ENCODE data around the gene LINC00632.
"Not testable (repeated sequence)": the region's sequence is repeated elsewhere in the genome, so short reads cannot be mapped to it uniquely, and the experiment has no call there.

The LINC00632 gene

DNA sequence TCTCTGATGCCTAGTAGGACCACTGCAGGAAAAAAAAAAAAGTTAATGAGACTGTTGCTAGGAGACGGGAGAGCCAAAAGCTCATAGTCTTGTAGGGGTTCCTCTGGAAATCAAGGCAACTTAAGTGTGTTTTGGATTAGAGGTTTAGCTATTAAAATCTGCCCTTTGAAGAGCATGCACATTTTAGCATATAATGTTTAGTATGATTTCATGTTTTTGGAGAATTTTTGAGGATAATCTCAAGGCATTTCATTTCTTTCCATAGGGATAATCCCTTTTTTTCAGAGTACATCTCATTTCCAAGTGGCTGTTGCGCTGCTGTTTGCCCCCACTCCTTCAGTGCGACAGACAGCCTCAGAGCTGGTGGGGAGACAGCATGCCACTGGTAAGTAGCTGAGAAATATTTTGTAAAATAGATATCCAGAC, at the start of gene LINC00632:
LINC00632 (plus strand) TSS at position 339 of the 426 bp plus-strand sequence.
- in situ Hi-C loops (cut with MboI; ENCODE audit: low sequenced_read_pairs), result no loop called here

DNA sequence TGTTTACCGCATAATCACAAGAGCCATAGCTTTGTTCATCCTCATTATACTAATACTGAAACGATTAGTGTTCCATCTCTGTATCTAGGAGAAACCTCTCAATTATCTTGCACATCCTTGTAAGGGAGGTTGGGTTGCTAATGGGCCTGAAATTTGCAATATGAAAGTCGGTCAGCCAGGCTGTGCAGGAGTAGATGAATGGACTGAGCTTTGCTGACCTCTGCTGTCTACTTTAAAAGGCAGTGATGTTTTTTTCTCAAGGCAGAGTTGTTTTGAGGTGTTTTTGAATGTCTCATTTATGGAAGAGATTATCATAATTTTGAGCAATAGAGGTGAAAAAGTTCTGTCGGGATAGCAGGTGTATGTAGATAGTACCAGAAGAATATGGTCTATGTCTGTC, 47.9 kb upstream of the LINC00632 start:
- in situ Hi-C loops (cut with MboI; ENCODE audit: low sequenced_read_pairs), result no loop called here

DNA sequence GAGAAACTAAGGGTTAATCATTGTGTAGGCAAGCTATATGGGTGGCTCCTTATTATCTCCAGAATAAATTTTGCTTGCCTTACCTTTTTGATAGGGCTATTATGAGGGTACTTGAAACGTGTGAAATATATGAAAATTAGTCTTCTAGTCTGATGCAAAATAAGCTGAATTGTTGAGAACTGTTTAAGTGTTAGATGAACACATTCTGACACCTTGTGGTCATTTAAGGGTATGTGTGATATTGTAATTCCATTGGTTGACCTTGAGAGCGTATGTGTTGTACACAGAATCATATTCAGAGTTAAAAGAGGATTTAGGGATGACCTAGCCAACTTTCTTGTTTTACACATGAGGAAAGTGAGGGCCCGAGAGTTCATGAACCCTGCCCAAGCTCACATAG, 44.6 kb upstream of the LINC00632 start:
- in situ Hi-C loops (cut with MboI; ENCODE audit: low sequenced_read_pairs), result no loop called here

DNA sequence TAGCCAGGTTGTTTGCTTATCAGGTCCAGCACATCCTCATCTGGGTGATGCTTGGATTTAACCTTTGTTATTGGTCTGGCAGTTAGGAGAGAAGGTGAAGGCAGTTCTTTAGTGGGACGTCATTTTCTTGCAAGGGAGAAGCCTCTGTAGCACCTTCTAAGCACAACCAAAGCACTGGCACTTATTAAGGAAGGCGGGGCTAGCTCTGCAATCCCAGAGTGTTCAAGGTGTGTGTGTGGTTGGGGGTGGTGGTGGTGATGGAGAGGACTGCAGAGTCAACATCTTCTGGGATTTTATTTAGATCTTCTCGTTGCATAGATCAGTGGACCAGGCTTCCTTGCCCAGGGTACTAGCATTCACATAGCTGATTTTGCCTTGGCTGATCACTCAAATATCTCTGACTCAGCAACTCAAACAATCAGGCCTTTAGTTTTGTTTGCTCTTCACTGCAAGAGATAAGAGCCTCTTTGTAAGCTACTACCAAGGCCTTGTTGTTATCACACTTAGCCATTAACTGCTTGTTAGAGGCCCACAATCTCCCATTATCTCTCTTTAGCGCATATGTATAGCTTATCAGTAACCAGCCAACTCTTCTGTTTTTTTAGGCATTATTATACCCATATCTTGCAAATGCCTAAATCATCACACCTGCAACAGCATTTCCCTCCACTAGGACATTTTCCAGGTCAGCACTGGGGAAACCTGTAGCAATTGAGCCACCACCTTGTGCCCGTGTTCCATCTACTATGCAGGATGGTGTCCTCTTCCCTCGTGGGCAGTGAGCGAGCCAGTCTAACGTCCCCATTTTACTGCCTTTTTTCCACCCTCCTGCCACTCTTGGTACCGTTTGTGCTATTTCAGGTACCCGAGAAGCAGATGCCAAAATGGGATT, 36.5 kb upstream of the LINC00632 start:
- in situ Hi-C loops (cut with MboI; ENCODE audit: low sequenced_read_pairs), result no loop called here

DNA sequence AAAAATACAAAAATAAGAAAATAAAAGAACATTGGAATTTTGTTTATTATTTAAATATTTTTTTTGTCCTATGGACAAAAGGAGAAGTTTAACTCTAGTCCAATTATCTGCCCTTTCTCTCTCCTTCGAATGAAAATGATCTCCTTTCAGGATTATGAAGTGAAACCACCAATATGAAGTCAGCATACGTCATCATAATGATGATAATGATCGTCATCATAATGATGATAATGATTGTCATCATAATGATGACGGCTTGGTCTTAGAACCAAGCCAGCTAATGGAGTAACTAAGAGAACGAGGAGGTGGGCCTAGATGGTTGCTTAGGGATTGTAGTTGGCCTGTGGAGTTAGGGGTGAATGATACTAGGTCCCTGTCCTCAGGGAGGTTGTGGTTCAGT, 21.9 kb upstream of the LINC00632 start:
- in situ Hi-C loops (cut with MboI; ENCODE audit: low sequenced_read_pairs), result no loop called here

DNA sequence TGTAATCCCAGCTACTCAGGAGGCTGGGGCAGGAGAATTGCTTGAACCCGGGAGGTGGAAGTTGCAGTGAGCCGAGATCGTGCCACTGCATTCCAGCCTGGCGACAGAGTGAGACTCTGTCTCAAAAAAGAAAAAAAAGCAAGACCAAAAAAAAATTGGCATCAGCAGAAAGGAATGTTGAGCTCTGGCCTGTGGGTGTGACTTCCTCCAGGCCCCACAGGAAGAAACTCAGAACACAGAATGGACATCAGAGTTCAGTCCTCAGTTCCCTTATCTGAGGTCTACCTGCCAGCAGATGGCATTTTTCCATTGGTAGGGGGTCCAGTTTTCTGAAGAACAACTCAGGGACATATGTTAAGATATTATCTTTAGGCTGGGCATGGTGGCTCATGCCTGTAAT, 18.0 kb upstream of the LINC00632 start:
- in situ Hi-C loops (cut with MboI; ENCODE audit: low sequenced_read_pairs), result not testable (repeated sequence)

DNA sequence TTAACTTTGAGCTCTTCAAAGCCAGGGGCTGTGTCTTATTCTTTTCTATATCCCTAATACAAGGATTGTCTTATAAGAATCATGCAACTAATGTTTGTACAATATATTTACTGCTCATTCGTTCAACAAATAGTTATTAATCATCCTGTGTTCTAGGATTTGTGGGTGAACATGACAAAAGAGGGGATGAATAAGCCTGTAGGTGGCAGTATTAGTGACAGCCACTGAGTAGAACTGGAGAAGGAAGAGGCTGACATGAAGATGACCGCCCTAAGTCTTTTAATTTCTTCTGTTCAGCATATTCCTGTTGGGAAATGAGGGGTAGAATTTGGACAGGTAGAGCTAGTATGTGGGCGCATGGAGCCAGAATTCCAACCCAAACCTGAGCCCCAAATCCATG, 11.9 kb upstream of the LINC00632 start:
- in situ Hi-C loops (cut with MboI; ENCODE audit: low sequenced_read_pairs), result no loop called here

DNA sequence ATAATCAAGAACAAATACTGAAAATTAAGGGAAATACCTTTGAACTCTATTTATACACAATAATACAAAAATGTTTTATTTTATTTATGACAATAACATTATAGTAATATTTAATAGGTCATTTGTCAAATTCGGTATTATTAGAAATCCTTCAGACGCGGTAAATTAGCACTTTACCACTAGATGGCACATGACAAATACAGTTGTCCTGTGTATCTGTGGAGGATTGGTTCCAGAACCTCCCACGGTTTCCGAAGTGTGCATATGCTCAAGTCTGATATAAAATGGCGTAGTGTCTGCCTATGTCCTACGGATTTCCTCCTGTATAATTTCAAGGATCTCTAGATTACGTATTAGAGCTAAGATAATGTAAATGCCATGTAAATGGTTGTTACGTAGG, 8.1 kb upstream of the LINC00632 start:
- in situ Hi-C loops (cut with MboI; ENCODE audit: low sequenced_read_pairs), result no loop called here

DNA sequence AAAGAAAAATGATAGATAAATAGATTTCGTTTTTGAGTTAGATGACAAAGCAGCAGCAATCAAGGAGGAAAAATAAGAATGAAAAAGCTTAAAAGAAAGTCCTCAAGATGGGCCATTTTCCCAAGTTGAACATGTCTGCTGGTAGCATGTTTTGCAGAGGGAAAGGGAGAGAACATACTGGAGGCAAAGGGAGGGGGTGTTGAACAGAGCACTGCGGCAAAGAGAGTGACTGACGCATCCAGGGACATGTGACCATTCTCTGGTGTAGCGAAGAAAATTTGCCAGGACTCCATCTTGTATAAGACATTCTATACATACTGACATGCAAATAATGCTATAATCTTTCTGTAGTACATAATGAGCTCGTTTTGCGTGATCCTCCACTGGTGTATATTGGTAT, 1.2 kb downstream of the LINC00632 start:
- in situ Hi-C loops (cut with MboI; ENCODE audit: low sequenced_read_pairs), result no loop called here

DNA sequence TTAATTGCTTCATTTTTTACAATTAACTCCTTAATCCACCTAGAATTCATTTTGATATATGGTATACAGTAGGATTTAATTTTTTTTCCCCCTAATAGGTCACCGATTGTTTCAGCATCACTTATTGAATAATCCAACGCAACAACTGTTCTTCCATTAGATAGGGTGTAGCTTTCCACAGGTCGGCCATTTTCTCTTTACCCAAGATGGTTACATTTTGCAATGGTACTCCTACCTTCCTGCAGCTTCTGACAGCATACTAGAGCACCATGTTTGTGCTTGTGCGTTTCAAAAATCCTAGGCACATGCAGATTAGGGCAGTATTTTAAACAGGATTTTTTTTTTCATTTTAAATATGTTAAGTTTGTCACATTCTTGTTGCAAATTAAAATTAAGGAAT, 2.3 kb downstream of the LINC00632 start:
- in situ Hi-C loops (cut with MboI; ENCODE audit: low sequenced_read_pairs), result no loop called here

DNA sequence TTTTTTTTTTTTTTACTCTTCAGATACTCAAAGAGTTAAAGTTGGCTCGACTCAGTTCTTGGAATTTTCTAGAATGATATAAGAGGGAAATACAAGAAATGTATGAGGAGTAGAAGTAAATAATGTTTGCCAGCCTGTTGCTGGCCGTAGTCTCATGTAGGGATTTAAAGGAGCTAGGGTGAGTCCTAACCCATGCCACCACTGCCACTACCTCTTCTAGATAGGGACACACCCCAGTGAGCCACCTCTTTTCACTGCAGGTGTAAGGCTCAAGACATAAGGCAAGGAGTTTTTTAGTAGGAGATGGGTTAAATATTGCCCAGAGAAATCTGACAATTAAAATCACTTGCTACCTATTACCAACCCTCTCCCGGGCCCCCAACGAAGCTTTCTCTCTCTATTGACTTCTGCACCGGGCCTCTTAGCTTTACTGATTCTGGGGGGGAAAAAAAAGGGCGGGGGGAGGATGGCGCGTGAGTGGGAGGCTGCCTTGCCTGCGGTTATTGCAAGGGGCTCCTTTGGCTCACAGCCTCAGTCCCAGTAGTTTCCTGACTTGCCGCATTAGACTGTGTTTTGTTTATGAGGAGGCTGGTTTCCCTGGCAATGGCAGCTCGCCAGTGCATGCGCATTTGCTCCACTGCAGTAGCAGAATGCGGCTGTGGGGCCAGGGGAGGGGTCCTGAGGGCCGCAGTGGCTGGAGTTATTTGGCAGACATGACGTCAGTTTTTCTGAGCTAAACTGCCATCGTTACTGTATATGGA, 3.0 kb downstream of the LINC00632 start:
- in situ Hi-C loops (cut with MboI; ENCODE audit: low sequenced_read_pairs), result no loop called here

DNA sequence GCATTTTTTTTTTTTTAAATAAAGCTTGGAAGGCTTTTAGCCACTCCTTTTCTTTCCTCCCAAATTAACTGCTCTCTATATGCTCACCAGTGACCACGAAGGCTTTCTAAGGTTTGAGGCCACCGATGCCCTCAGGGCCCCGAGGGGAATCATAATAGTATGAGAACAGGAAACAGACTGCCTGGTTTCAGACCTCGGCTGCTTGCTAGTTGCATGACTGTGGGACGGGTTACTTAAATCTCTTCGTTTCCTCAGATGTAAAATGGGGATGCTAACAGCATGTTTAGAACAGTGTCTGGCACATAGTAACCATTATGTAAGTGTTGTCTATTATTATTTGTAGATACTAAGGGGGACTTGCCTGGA, 3.6 kb downstream of the LINC00632 start:
- in situ Hi-C loops (cut with MboI; ENCODE audit: low sequenced_read_pairs), result no loop called here

DNA sequence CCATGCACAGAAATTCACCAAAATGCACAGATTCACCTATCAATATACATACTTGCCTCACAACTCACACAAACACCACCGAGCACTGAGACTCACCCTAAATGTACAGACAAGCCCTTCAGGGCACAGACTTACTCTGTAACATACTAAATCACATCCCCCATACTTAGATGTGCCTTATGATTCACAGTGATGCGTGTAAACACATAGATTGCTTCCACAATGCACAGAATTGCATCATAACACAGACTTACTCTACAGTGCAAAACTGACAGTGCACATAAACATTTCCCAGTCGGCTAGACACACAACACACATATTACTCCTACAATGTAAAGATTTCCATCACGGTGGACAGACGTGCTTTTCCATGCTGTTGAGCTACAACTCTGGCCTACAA, 6.2 kb downstream of the LINC00632 start:
- in situ Hi-C loops (cut with MboI; ENCODE audit: low sequenced_read_pairs), result no loop called here

DNA sequence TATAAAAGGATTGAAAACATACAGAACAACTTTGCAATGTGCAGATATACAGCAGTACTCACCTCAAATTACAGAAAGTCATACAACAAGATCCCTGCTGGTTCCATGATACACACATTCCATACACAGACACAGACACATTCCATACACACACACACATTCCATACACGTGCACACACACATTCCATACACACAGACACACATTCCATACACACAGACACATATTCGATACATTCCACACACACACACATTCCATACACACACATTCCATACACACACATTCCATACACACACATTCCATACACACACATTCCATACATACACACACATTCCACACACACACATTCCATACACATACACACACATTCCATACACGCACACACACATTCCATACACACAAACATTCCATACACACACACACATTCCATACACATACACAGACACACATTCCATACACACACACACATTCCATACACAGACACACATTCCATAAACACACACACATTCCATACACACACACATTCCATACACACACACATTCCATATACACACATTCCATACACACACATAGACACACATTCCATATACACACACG, 13.7 kb downstream of the LINC00632 start:
- in situ Hi-C loops (cut with MboI; ENCODE audit: low sequenced_read_pairs), result no loop called here

DNA sequence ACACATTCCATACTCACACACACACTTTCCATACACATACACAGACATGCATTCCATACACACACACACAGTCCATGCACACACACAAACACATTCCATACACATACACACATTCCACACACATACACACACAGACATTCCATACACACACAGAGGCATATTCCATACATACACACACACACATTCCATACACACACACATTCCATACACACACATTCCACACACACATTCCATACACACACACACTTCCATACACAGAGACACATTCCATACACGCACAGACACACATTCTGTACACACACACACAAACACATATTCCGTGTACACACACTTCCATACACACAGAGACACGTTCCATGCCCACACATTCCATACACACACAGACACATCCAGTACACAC, 14.8 kb downstream of the LINC00632 start:
- in situ Hi-C loops (cut with MboI; ENCODE audit: low sequenced_read_pairs), result no loop called here

DNA sequence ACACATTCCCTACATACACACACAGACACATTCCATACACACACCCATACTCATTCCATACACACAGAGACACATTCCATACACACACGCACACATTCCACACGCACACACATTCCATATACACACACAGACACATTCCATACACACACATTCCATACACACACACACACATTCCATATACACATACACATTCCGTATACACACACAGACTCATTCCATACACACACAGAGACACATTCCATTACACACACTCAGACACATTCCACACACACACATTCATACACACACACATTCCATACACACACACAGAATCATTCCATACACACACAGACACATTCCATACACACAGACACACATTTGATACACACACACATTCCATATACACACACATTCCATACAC, 15.2 kb downstream of the LINC00632 start:
- in situ Hi-C loops (cut with MboI; ENCODE audit: low sequenced_read_pairs), result no loop called here

DNA sequence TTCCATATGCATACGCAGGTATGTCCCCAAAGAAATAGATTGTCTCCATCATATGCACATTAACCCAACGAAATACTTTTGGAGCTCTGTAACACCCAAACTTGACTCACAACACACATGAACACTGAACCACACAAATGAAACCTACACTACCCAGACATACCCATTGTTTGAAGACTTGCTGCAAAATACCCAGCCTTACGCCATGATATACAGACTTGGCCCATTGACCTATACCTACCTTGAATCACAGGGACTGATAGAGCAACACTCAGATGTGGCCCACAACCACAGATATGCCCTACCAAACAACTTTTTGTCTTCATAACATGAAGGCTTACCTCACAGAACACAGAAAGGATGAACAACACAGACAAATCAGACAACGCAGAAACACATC, 15.9 kb downstream of the LINC00632 start:
- in situ Hi-C loops (cut with MboI; ENCODE audit: low sequenced_read_pairs), result no loop called here

DNA sequence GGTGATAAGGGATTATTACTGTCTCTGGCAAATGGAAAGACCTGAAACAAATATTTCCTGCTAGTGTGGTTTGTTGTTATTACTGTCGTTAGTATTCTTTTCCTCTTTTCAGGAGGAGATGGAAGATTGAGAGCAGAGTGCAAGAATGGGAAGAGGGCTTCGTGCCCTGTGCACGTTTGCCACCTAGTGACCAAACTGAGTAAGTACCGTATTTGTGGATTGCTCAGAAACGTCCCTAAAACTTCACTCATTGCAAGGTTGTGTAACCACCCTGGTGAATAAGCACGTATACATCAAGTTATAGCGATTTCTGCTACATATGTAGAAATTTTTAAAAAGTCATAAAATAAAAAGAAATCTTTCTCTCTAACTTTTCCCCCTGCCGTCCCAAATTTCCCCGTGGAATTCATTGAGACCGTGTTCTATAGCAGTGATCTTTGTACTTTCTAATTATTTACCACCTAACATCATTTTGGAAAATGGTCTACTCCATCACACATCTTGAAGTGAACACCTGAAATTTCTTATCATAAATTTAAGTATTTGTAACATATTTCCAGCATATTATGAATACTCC, 24.3 kb downstream of the LINC00632 start:
- in situ Hi-C loops (cut with MboI; ENCODE audit: low sequenced_read_pairs), result no loop called here

DNA sequence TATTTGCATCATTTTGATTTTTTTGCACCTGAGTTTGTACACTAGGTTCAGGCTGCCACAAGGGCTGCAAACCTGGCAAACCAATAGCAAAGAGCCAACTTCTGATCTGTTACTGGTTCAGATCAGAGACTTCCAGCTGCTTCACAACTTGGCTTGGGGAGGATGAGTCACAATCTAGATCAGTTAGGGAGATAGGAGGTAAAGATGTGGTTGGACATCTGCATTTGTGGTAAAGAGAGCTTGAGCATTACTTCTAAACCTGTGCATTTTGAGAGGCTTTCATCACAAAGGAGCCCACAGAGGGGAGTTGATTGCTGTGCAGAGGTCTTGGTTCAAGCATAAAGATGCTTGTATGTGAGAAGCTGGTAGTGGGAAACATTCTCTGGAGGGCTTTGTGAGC, 34.5 kb downstream of the LINC00632 start:
- in situ Hi-C loops (cut with MboI; ENCODE audit: low sequenced_read_pairs), result no loop called here

DNA sequence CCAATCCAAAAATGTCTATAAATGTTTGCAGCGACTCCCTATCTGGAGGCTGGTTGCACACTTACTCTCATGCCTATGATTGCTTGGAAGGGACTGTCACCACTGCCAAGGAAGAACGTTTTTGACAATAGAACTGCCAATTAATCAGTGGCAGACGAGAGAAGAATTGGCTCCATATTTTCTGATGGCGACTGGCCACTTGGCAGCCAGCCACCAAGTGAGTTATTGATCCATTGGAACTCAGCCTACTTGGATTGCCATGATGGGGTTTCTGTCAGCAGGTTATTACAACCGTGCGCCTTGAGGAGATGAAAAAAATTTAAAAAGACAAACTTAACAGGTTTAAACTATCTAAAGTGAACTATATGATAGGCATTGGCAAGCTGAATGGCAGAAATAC, 47.4 kb downstream of the LINC00632 start:
- in situ Hi-C loops (cut with MboI; ENCODE audit: low sequenced_read_pairs), result loop anchor here (25.0 kb wide), 1 partner anchor 105 kb away; no protein-coding TSS in a partner anchor

DNA sequence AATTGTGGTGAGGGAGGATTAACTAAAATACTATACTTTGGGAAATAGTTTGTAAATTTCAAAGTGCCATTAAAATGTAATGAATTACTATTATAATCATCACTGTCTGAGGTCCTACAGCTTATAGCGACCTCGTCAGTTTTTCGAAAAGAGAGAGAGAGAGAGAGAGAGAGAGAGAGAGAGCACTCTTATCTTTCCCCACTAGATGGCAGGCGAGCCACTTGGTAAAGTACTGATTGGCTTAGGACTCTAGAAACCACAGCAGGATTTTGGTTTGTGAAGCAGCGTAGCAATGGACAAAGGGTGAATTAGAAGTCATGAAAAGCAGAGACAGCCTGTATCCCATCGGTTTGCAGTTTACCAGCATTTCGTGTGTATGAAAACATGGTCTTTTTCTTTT, 52.5 kb downstream of the LINC00632 start:
- in situ Hi-C loops (cut with MboI; ENCODE audit: low sequenced_read_pairs), result loop anchor here (25.0 kb wide), 1 partner anchor 100 kb away; no protein-coding TSS in a partner anchor
